HepG2 (cell line): Measurements from ENCODE around the gene HYCC1.

Experiments used
- POLR2A ChIP-seq, 2 experiments: IDR thresholded peaks; 2 replicates each; pipeline ENCODE4 v1.6.1; 2011; ENCODE audit warnings: low read depth in 2 of 2, low read length in 2 of 2, mild to moderate bottlenecking in 1 of 2, moderate library complexity in 1 of 2; ENCODE audit not compliant: insufficient read depth in 1 of 2
- ZNF883 ChIP-seq: sonication (generic); formaldehyde crosslinking; IDR thresholded peaks from 2 replicates; pipeline ENCODE4 v1.5.1; 2020; ENCODE audit warnings: mild to moderate bottlenecking, missing genetic modification reagents; ENCODE audit errors: not compliant biosample characterization
- TF ChIP-seq, protein P1 (sequence below): sonication (generic); formaldehyde crosslinking; IDR thresholded peaks from 2 replicates; pipeline ENCODE4 v1.4.0; 2020; ENCODE audit warnings: missing genetic modification reagents
- TF ChIP-seq, protein P2 (sequence below): sonication (generic); formaldehyde crosslinking; IDR thresholded peaks from 2 replicates; pipeline ENCODE4 v1.4.0; 2020; ENCODE audit warnings: missing genetic modification reagents, borderline replicate concordance

DNA sequence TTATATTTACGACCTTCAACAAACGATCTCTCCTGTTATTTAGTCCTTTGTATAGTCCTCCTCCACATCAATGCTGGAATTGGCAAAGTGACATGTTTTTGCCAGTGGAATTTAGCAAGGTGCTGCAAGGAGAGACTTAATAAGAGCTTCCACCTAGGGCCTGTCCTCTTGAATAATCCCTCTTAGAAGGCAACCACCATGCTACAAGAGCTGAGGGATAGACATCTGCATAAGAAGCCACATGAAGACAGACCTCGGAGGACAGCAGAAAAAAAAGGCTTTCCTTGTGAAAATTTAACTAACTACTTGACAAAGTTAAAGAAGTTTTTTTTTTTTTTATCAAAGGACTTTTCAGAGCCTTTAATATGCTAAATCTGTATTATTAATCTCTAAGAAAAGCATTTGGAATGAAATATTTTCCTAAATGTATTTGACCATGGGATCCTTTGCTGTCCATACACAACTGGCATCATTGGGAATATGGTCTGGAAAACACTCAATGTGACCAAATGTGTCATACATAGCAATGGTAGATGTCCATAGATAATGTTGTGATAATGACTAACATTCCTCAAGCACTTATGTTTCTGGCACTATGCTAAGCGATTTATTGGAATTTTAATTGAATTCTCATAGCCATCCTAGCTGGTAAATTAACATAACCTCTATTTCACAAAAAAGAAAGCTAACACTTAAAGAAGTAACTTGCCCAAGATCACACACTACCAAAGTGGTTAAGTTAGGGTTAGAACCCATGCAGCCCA, 13.2 kb downstream of the HYCC1 start:
- TF ChIP-seq, protein P1, sequence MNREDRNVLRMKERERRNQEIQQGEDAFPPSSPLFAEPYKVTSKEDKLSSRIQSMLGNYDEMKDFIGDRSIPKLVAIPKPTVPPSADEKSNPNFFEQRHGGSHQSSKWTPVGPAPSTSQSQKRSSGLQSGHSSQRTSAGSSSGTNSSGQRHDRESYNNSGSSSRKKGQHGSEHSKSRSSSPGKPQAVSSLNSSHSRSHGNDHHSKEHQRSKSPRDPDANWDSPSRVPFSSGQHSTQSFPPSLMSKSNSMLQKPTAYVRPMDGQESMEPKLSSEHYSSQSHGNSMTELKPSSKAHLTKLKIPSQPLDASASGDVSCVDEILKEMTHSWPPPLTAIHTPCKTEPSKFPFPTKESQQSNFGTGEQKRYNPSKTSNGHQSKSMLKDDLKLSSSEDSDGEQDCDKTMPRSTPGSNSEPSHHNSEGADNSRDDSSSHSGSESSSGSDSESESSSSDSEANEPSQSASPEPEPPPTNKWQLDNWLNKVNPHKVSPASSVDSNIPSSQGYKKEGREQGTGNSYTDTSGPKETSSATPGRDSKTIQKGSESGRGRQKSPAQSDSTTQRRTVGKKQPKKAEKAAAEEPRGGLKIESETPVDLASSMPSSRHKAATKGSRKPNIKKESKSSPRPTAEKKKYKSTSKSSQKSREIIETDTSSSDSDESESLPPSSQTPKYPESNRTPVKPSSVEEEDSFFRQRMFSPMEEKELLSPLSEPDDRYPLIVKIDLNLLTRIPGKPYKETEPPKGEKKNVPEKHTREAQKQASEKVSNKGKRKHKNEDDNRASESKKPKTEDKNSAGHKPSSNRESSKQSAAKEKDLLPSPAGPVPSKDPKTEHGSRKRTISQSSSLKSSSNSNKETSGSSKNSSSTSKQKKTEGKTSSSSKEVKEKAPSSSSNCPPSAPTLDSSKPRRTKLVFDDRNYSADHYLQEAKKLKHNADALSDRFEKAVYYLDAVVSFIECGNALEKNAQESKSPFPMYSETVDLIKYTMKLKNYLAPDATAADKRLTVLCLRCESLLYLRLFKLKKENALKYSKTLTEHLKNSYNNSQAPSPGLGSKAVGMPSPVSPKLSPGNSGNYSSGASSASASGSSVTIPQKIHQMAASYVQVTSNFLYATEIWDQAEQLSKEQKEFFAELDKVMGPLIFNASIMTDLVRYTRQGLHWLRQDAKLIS (CRISPR knock-in tag), result no peak
- TF ChIP-seq ZNF883 (CRISPR knock-in tag) (no peak), POLR2A (IDR thresholded peaks at IDR 0.05; ENCODE audit: insufficient read depth in 1 of 2, low read depth in 2 of 2, low read length in 2 of 2) (no peak)
- TF ChIP-seq, protein P2, sequence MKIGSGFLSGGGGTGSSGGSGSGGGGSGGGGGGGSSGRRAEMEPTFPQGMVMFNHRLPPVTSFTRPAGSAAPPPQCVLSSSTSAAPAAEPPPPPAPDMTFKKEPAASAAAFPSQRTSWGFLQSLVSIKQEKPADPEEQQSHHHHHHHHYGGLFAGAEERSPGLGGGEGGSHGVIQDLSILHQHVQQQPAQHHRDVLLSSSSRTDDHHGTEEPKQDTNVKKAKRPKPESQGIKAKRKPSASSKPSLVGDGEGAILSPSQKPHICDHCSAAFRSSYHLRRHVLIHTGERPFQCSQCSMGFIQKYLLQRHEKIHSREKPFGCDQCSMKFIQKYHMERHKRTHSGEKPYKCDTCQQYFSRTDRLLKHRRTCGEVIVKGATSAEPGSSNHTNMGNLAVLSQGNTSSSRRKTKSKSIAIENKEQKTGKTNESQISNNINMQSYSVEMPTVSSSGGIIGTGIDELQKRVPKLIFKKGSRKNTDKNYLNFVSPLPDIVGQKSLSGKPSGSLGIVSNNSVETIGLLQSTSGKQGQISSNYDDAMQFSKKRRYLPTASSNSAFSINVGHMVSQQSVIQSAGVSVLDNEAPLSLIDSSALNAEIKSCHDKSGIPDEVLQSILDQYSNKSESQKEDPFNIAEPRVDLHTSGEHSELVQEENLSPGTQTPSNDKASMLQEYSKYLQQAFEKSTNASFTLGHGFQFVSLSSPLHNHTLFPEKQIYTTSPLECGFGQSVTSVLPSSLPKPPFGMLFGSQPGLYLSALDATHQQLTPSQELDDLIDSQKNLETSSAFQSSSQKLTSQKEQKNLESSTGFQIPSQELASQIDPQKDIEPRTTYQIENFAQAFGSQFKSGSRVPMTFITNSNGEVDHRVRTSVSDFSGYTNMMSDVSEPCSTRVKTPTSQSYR (CRISPR knock-in tag), result no peak
